ENCODE measurements around the gene FOXJ2. TPM values are rescaled to one million over a fixed set of nuclear protein-coding genes. Genes with fewer than 3 reads are reported as not detected.
"Not testable (repeated sequence)": the region's sequence is repeated elsewhere in the genome, so short reads cannot be mapped to it uniquely, and the experiment has no call there.

The FOXJ2 gene
- total and polyA plus RNA-seq, 7 experiments from 2014 or later: 11.2 to 30.2 (median 24.0) TPM

DNA sequence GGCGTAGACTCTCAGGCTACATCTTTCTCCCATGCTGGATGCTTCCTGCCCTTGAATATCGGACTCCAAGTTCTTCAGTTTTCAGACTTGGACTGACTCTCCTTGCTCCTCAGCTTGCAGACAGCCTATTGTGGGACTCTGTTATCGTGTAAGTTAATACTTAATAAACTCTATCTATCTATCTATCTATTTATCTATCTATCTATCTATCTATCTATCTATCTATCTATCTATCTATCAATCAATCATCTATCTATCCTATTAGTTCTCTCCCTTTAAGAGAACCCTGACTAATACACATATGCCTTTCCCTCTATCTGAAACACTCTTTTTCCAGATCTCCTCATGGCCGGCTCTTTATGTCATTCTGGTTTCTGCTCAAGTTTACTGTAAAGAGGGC is 27.6 kb upstream of the FOXJ2 start:
- ATAC-seq, CTCF ChIA-PET, DNase-seq: not testable (repeated sequence)

DNA sequence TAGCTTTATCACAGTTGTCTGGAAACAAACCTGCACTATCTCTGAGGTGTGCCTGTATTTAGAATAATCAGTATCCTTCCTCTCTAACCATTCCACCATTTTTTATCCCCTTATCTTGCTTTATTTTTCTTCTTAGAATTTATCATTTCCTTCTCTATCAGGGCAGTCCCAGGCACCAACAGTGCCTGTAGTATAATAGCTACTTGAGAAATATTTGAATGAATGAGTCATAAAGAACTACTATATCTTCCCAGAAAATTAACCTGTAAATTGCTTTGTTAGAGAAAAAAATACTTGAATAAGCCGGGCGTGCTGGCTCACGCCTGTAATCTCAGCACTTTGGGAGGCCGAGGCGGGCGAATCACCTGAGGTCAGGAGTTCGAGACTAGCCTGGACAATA is 21.2 kb upstream of the FOXJ2 start:
- intact Hi-C loops (cut with micrococcal nuclease): no loop called here
- Histone ChIP-seq H3K4me1 (ENCODE audit: control insufficient read depth in 2 of 2, insufficient read depth in 2 of 2, low read length in 2 of 2) (no peaks in the 10 kb centered on the region), H3K36me3 (ENCODE audit: control insufficient read depth in 2 of 3, insufficient read depth in 3 of 3, low read length in 3 of 3) (no peaks in the 10 kb centered on the region), H3K27ac (ENCODE audit: low read depth, low read length) (no peak overlapping the region), H3K4me3 (ENCODE audit: low read length) (no peak overlapping the region), H3K9me3 (ENCODE audit: control insufficient read depth in 2 of 3, low read length in 3 of 3) (no peaks in the 10 kb centered on the region), H3K27me3 (ENCODE audit: control insufficient read depth in 2 of 2, insufficient read depth in 2 of 2, low read length in 2 of 2) (no peaks in the 10 kb centered on the region)
- POLR2A ChIA-PET: no interaction called here
- CTCF ChIA-PET: no interaction called here
- H3K4me3 Mint-ChIP-seq: no peak overlapping the region
- no peaks in the 10 kb centered on the region for H3K9me3 Mint-ChIP-seq
- no peak overlapping the region for H3K27ac Mint-ChIP-seq
- H3K36me3 Mint-ChIP-seq: no peaks in the 10 kb centered on the region
- ATAC-seq (no peak), DNase-seq (no peak)
- H3K27me3 Mint-ChIP-seq: peaks cover 15 to 45% (median 20%) of the 10 kb centered on the region in 5 donors
- peaks cover 0 to 2% (median 0%) of the 10 kb centered on the region in 7 donors for H3K4me1 Mint-ChIP-seq

More for the DNA sequence above, 27.6 kb upstream of the FOXJ2 start:
- H3K36me3 ChIP-seq (ENCODE audit: control insufficient read depth in 2 of 3, insufficient read depth in 3 of 3, low read length in 3 of 3); H3K27ac Mint-ChIP-seq; H3K4me1 Mint-ChIP-seq; intact Hi-C loops (cut with micrococcal nuclease); H3K9me3 Mint-ChIP-seq; H3K27ac ChIP-seq (ENCODE audit: low read depth, low read length); H3K4me3 Mint-ChIP-seq; H3K36me3 Mint-ChIP-seq; H3K4me3 ChIP-seq (ENCODE audit: low read length); H3K9me3 ChIP-seq (ENCODE audit: control insufficient read depth in 2 of 3, low read length in 3 of 3); H3K4me1 ChIP-seq (ENCODE audit: control insufficient read depth in 2 of 2, insufficient read depth in 2 of 2, low read length in 2 of 2); H3K27me3 ChIP-seq (ENCODE audit: control insufficient read depth in 2 of 2, insufficient read depth in 2 of 2, low read length in 2 of 2): not testable (repeated sequence)
- H3K27me3 Mint-ChIP-seq: peaks cover 0 to 22% (median 0%) of the 10 kb centered on the region in 5 donors
- POLR2A ChIA-PET: interaction anchor here (0.7 kb wide), 1 partner anchor 67 kb away, joined by 6 read pairs; no protein-coding TSS in a partner anchor

DNA sequence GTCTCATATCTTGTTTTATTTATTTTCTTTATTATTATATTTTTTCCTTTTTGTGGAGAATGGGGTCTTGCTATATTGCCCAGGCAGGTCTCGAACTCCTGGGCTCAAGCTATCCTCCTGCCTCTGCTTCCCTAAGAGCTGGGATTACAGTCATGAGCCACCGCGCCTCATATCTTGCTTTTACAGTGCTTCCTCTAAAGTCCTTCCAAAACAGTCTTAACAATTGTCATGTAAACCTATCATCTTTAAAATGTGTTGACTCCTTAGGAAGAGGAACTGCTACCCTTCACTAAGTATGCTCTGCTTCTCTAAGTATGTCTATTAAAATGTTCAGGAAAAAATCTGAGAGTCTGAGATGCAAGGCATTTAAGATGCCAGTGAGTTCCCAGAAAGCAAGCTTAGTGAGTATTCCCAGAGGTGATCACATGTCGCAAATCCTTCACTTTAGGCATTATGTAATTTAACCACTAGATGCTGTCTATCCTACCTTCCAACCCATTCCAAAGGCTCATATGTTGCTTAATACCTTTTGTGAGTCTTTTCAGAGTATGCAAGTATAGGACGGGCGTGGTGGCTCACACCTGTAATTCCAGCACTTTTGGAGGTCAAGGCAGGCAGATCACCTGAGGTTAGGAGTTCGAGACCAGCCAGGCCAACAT is 19.7 kb upstream of the FOXJ2 start:
- H3K4me1 ChIP-seq (ENCODE audit: control insufficient read depth in 2 of 2, insufficient read depth in 2 of 2, low read length in 2 of 2): no peaks in the 10 kb centered on the region
- ATAC-seq: no peak
- no peak overlapping the region for H3K27ac ChIP-seq (ENCODE audit: low read depth, low read length)
- intact Hi-C loops (cut with micrococcal nuclease): no loop called here
- no peak overlapping the region for H3K27ac Mint-ChIP-seq
- H3K36me3 Mint-ChIP-seq: no peaks in the 10 kb centered on the region
- H3K27me3 Mint-ChIP-seq: peaks cover 25 to 51% (median 30%) of the 10 kb centered on the region in 5 donors
- no peak for DNase-seq
- H3K4me1 Mint-ChIP-seq: peaks cover 0 to 2% (median 0%) of the 10 kb centered on the region in 7 donors
- ChIA-PET CTCF (no interaction called here), POLR2A (no interaction called here)
- no peaks in the 10 kb centered on the region for H3K36me3 ChIP-seq (ENCODE audit: control insufficient read depth in 2 of 3, insufficient read depth in 3 of 3, low read length in 3 of 3)
- no peak overlapping the region for H3K4me3 ChIP-seq (ENCODE audit: low read length)
- H3K27me3 ChIP-seq (ENCODE audit: control insufficient read depth in 2 of 2, insufficient read depth in 2 of 2, low read length in 2 of 2): peaks cover 0 to 5% of the 10 kb centered on the region in 2 donors
- no peaks in the 10 kb centered on the region for H3K9me3 ChIP-seq (ENCODE audit: control insufficient read depth in 2 of 3, low read length in 3 of 3)
- no peak overlapping the region for H3K4me3 Mint-ChIP-seq
- no peaks in the 10 kb centered on the region for H3K9me3 Mint-ChIP-seq

DNA sequence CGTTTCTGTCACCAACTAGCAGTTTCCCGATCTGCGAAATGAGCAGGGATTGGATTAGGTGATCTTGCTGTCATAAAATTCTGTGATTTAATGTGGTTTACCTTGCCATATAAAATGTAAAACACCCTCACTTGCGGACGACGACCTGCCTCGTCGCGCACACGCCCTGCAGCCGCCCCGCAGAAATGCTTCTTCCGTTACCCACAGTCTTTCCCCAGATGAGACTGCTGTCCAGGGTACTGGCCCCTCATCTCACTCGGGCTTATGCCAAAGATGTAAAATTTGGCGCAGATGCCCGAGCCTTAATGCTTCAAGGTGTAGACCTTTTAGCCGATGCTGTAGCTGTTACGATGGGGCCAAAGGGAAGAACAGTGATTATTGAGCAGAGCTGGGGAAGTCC is 17.7 kb upstream of the FOXJ2 start:
- Mint-ChIP-seq H3K27ac (peak overlapping the region in 1 of 9 donors; percentile 7), H3K27me3 (peaks cover 25 to 59% (median 30%) of the 10 kb centered on the region in 5 donors), H3K9me3 (no peaks in the 10 kb centered on the region), H3K4me1 (peaks cover 2 to 6% (median 4%) of the 10 kb centered on the region in 7 donors), H3K36me3 (no peaks in the 10 kb centered on the region), H3K4me3 (peak overlapping the region in 1 of 10 donors; percentile 6)
- Histone ChIP-seq H3K36me3 (ENCODE audit: control insufficient read depth in 2 of 3, insufficient read depth in 3 of 3, low read length in 3 of 3) (no peaks in the 10 kb centered on the region), H3K9me3 (ENCODE audit: control insufficient read depth in 2 of 3, low read length in 3 of 3) (no peaks in the 10 kb centered on the region), H3K27ac (ENCODE audit: low read depth, low read length) (no peak overlapping the region), H3K4me3 (ENCODE audit: low read length) (no peak overlapping the region), H3K27me3 (ENCODE audit: control insufficient read depth in 2 of 2, insufficient read depth in 2 of 2, low read length in 2 of 2) (peaks cover 0 to 5% of the 10 kb centered on the region in 2 donors), H3K4me1 (ENCODE audit: control insufficient read depth in 2 of 2, insufficient read depth in 2 of 2, low read length in 2 of 2) (peaks cover 0 to 6% of the 10 kb centered on the region in 2 donors)
- intact Hi-C loops (cut with micrococcal nuclease): no loop called here
- CTCF ChIA-PET: no interaction called here
- ATAC-seq (no peak), DNase-seq (no peak)
- POLR2A ChIA-PET: no interaction called here

DNA sequence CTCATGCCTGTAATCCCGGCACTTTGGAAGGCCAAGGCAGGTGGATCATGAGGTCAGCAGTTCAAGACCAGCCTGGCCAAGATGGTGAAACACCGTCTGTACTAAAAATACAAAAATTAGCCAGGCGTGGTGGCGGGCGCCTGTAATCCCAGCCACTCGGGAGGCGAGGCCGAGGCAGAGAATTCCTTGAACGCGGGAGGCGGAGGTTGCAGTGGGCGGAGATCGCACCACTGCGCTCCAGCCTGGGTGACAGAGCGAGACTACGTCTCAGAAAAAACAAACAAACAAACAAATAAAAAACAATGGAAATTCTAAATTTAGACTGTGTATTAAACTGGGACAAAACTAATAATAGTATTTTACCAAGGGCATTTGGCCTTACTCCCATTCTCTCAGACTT is 14.3 kb upstream of the FOXJ2 start:
- POLR2A ChIA-PET; DNase-seq; ATAC-seq; H3K9me3 ChIP-seq (ENCODE audit: control insufficient read depth in 2 of 3, low read length in 3 of 3); CTCF ChIA-PET; H3K4me1 ChIP-seq (ENCODE audit: control insufficient read depth in 2 of 2, insufficient read depth in 2 of 2, low read length in 2 of 2); H3K27ac ChIP-seq (ENCODE audit: low read depth, low read length); intact Hi-C loops (cut with micrococcal nuclease); H3K27ac Mint-ChIP-seq; H3K36me3 Mint-ChIP-seq; H3K36me3 ChIP-seq (ENCODE audit: control insufficient read depth in 2 of 3, insufficient read depth in 3 of 3, low read length in 3 of 3); H3K27me3 ChIP-seq (ENCODE audit: control insufficient read depth in 2 of 2, insufficient read depth in 2 of 2, low read length in 2 of 2); H3K9me3 Mint-ChIP-seq; H3K4me1 Mint-ChIP-seq: not testable (repeated sequence)
- H3K4me3 Mint-ChIP-seq: peak overlapping the region in 9 of 10 donors; percentile 29 to 83 (median 65)
- peak overlapping the region; percentile 57 for H3K4me3 ChIP-seq (ENCODE audit: low read length)
- peaks cover 21 to 62% (median 29%) of the 10 kb centered on the region in 5 donors for H3K27me3 Mint-ChIP-seq

DNA sequence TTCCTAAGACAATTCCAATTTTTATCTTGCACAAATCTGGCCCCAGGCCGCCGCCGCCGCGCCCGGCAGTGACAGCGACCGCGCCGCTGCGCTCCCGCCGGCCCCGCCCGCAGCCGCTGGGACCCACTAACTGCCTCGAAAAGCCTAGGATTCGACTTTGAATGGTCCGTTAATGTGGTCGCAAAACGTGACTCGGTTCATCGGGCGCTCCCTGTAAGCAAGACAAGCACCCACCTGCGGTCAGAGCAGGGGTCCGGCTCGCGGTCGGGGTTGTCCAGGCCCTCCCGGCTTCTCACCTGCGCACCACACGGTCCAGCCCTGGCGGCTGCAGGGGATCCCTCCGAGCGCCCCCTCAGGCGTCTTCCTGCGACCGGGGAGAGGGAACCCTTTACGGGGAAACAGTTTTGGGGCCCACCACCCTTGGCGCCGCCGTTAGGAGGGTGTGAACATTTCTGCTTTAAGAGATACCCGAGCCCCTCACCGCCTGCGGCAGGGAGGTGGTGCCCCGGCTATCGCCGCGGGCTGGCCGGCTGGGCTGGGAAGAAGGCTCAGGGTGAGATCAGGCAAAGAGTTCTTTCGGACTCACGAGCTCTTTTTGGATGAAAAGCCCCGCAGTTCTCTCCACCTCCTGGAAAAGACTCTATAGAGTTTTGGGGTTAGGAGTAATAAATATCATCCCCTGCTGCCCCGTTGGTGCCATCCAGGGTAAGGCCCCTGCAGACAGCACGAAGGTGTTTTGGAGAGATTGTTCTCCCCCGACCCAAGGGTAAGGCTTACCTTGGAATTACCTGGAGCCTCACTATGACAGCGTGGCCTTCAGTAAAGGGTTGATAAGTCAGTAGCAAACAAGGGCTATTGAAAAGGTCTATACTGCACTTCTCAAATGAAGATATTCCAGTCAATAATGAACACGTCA is 13.6 kb upstream of the FOXJ2 start:
- no peaks in the 10 kb centered on the region for H3K36me3 Mint-ChIP-seq

More for the DNA sequence above, 13.6 kb upstream of the FOXJ2 start:
- POLR2A ChIA-PET: no interaction called here
- intact Hi-C loops (cut with micrococcal nuclease): no loop called here
- peak overlapping the region in 3 of 9 donors; percentile 51 to 59 (median 56) for H3K27ac Mint-ChIP-seq
- H3K9me3 Mint-ChIP-seq: no peaks in the 10 kb centered on the region
- Histone ChIP-seq H3K36me3 (ENCODE audit: control insufficient read depth in 2 of 3, insufficient read depth in 3 of 3, low read length in 3 of 3) (no peaks in the 10 kb centered on the region), H3K27ac (ENCODE audit: low read depth, low read length) (peak overlapping the region; percentile 1), H3K27me3 (ENCODE audit: control insufficient read depth in 2 of 2, insufficient read depth in 2 of 2, low read length in 2 of 2) (peaks cover 0 to 5% of the 10 kb centered on the region in 2 donors), H3K9me3 (ENCODE audit: control insufficient read depth in 2 of 3, low read length in 3 of 3) (no peaks in the 10 kb centered on the region), H3K4me1 (ENCODE audit: control insufficient read depth in 2 of 2, insufficient read depth in 2 of 2, low read length in 2 of 2) (peaks cover 0 to 6% of the 10 kb centered on the region in 2 donors), H3K4me3 (ENCODE audit: low read length) (peak overlapping the region; percentile 57)
- ATAC-seq: peak; percentile 53
- DNase-seq: no peak
- H3K4me1 Mint-ChIP-seq: peaks cover 2 to 6% (median 4%) of the 10 kb centered on the region in 7 donors
- peak overlapping the region in 9 of 10 donors; percentile 52 to 83 (median 69) for H3K4me3 Mint-ChIP-seq
- CTCF ChIA-PET: no interaction called here
- peaks cover 21 to 59% (median 29%) of the 10 kb centered on the region in 5 donors for H3K27me3 Mint-ChIP-seq

Data from naive thymus-derived CD4-positive, alpha-beta T cell (primary cell).